Measurements from ENCODE around the gene ZWILCH.
A peak's percentile ranks its signal among the peaks of the same experiment; 100 is the strongest.

ZWILCH gene

GRCh38 chr15:66558271-66558670 lies 53.1 kb downstream of the ZWILCH start:
- DNase-seq, result no peak

- DNase-seq, result no peak
Measured at GRCh38 chr15:66560856-66561525, 55.9 kb downstream of the ZWILCH start.

GRCh38 chr15:66563126-66563525 lies 58.0 kb downstream of the ZWILCH start:
- no peak for DNase-seq

- DNase-seq, result no peak
Measured at GRCh38 chr15:66563566-66564110, 58.5 kb downstream of the ZWILCH start.

GRCh38 chr15:66564136-66565041 lies 59.3 kb downstream of the ZWILCH start:
- DNase-seq, result no peak

- DNase-seq, result no peak
Measured at GRCh38 chr15:66565141-66565641, 60.1 kb downstream of the ZWILCH start.

GRCh38 chr15:66565741-66566144 lies 60.6 kb downstream of the ZWILCH start, which contains the start of gene LCTL:
Gene LCTL, minus strand, starts transcription at chr15:66565998. Its CDS starts 633 bp downstream, at chr15:66565365.
- DNase-seq, result no peak

GRCh38 chr15:66566963-66567531 lies 61.9 kb downstream of the ZWILCH start:
- peak; percentile 30 for DNase-seq

- DNase-seq, result no peak
Measured at GRCh38 chr15:66567897-66568296, 62.8 kb downstream of the ZWILCH start.

GRCh38 chr15:66569461-66570137 lies 64.5 kb downstream of the ZWILCH start:
- DNase-seq, result no peak

GRCh38 chr15:66570327-66570726 lies 65.2 kb downstream of the ZWILCH start:
- DNase-seq, result no peak

GRCh38 chr15:66570842-66571478 lies 65.8 kb downstream of the ZWILCH start:
- no peak for DNase-seq

GRCh38 chr15:66572146-66572545 lies 67.0 kb downstream of the ZWILCH start:
- no peak for DNase-seq

- no peak for DNase-seq
Measured at GRCh38 chr15:66573348-66573718, 68.2 kb downstream of the ZWILCH start.

GRCh38 chr15:66573719-66574595 lies 68.8 kb downstream of the ZWILCH start:
- no peak for DNase-seq

- no peak for DNase-seq
Measured at GRCh38 chr15:66574596-66574950, 69.4 kb downstream of the ZWILCH start.

GRCh38 chr15:66578286-66578875 lies 73.3 kb downstream of the ZWILCH start:
- no peak for DNase-seq

GRCh38 chr15:66580643-66581042 lies 75.5 kb downstream of the ZWILCH start:
- DNase-seq, result no peak

- DNase-seq, result no peak
Measured at GRCh38 chr15:66581972-66582537, 76.9 kb downstream of the ZWILCH start.

Measured in NCI-H1092 (cell line).